Choroid plexus epithelial cell (primary cell): Measurements from ENCODE around the gene AFAP1L1.
A peak's percentile ranks its signal among the peaks of the same experiment; 100 is the strongest.

Source experiments
- DNase-seq: peaks from one replicate; pipeline ENCODE4 v3.0.0-alpha.2; 2010; ENCODE audit warnings: low read depth
- H3K4me3 ChIP-seq: 2 replicates; pipeline ENCODE4 v1.5.1; 2011; ENCODE audit warnings: low read depth, mild to moderate bottlenecking, control low read depth, low read length, moderate library complexity
- TF ChIP-seq, protein P1 (sequence below): conservative IDR thresholded peaks from 2 replicates; pipeline ENCODE4 v1.5.1; 2011; ENCODE audit warnings: low read depth, mild to moderate bottlenecking, control low read depth, inconsistent platforms, low read length, moderate library complexity

AFAP1L1 gene

GRCh38 chr5:149247726-149248125 is 23.9 kb upstream of the AFAP1L1 start:
- TF ChIP-seq, protein P1, sequence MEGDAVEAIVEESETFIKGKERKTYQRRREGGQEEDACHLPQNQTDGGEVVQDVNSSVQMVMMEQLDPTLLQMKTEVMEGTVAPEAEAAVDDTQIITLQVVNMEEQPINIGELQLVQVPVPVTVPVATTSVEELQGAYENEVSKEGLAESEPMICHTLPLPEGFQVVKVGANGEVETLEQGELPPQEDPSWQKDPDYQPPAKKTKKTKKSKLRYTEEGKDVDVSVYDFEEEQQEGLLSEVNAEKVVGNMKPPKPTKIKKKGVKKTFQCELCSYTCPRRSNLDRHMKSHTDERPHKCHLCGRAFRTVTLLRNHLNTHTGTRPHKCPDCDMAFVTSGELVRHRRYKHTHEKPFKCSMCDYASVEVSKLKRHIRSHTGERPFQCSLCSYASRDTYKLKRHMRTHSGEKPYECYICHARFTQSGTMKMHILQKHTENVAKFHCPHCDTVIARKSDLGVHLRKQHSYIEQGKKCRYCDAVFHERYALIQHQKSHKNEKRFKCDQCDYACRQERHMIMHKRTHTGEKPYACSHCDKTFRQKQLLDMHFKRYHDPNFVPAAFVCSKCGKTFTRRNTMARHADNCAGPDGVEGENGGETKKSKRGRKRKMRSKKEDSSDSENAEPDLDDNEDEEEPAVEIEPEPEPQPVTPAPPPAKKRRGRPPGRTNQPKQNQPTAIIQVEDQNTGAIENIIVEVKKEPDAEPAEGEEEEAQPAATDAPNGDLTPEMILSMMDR: no peak
- no peak for DNase-seq

DNA sequence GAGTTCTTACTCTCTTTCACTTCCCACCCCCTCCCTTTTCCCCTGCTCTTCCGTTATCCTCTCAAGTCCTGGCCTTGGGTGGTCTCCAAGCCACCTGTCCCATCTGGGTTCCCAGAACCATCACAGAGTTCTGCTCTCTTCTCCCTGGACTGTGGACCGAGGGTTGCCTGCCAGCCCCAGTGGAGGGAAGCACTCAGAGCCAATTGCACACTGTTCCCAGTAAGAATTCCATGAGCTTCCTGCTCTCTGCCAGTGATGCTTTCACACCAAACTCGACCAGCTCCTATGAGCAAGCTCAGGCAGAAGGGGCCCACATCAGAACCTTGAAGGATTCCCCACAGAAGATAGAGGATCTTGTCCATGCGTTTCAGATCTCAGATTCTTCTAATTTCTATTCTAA is 20.1 kb upstream of the AFAP1L1 start:
- TF ChIP-seq, protein P1: no peak
- DNase-seq: no peak
- no peak overlapping the region for H3K4me3 ChIP-seq

More at GRCh38 chr5:149247726-149248125, 23.9 kb upstream of the AFAP1L1 start:
- no peak overlapping the region for H3K4me3 ChIP-seq

GRCh38 chr5:149254506-149254905 is 17.2 kb upstream of the AFAP1L1 start:
- TF ChIP-seq, protein P1: no peak
- H3K4me3 ChIP-seq: no peak overlapping the region
- peak; percentile 48 for DNase-seq

- peak; percentile 48 for DNase-seq
- no peak overlapping the region for H3K4me3 ChIP-seq
- TF ChIP-seq, protein P1: no peak
Measured at GRCh38 chr5:149256451-149256850, 15.2 kb upstream of the AFAP1L1 start.

DNA sequence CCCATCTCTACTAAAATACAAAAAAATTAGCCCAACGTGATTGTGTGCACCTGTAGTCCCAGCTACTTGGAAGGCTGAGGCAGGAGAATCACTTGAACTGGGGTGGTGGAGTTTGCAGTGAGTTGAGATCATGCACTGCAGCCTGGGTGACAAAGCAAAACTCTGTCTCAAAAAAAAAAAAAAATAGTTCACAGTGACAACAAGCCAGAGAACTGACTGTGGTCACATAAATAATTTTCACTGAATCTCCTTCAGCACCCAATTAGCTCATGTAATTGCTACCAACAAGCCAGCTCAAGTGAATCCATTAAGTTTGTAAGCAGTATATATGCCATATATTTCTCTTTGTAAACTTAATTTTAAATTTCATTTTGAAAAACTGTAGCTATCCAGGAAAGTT is 14.5 kb upstream of the AFAP1L1 start:
- H3K4me3 ChIP-seq: no peak overlapping the region
- TF ChIP-seq, protein P1: no peak
- DNase-seq: no peak

- TF ChIP-seq, protein P1: no peak
- H3K4me3 ChIP-seq: no peak overlapping the region
- peak; percentile 51 for DNase-seq
Measured at GRCh38 chr5:149257889-149258705, 13.6 kb upstream of the AFAP1L1 start.

GRCh38 chr5:149260761-149261160 is 10.9 kb upstream of the AFAP1L1 start:
- no peak for DNase-seq
- H3K4me3 ChIP-seq: no peak overlapping the region
- TF ChIP-seq, protein P1: no peak
